Fibroblast of lung (primary cell): ENCODE results near the gene NR1D2.

ENCODE experiments used
- CTCF ChIP-seq, 2 donors: IDR thresholded peaks in 1 of 2; conservative IDR thresholded peaks in 1 of 2; 1 replicate in 1 of 2; 2 replicates in 1 of 2; pipeline ENCODE4 v1.5.1; 2011 to 2012; ENCODE audit warnings: low read length in 2 of 2, control low read depth in 1 of 2, inconsistent platforms in 1 of 2, low read depth in 1 of 2, mild to moderate bottlenecking in 1 of 2
- EZH2 ChIP-seq: IDR thresholded peaks from 2 replicates; pipeline ENCODE4 v1.5.1; 2012; ENCODE audit warnings: low read length, control low read depth, mild to moderate bottlenecking; ENCODE audit errors: missing control alignments

- peak in 1 of 2 donors; percentile 23 for TF ChIP-seq CTCF (conservative IDR thresholded peaks at IDR 0.05 in 1 of 2, IDR thresholded peaks at IDR 0.05 in 1 of 2; ENCODE audit: low read depth in 1 of 2, low read length in 2 of 2)
- TF ChIP-seq EZH2 = no peak
Observed at GRCh38 chr3:23900744-23901143, 44.3 kb upstream of the NR1D2 start.
